GM18499 (cell line): ENCODE results near the gene SORCS2.

Experiments used
- ATAC-seq: cut with Tn5 transposase; IDR thresholded peaks from one replicate; pipeline ENCODE4 v1.9.1; 2021; ENCODE audit warnings: moderate number of reproducible peaks; ENCODE audit not compliant: insufficient read depth, unreplicated experiment

Gene SORCS2

DNA sequence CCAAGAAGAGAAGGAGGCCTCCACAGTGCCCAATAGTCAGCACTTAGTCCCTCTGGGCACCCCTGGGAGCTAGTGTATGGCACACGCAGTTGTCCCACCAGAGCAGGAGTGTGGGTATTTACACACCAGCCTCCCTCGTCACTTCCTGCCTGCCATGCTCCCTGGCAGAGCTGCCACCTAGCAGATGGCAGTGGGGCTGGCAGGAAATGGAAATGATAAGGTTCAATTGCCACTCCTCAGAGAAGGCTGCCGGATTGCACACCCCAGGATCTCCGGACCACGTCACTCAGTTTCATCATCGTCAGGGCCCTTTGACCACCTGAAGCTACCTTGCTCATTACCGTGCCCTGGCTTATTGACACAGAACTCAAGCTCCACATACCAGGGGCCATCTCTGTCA lies 415.7 kb downstream of the SORCS2 start:
- no peak for ATAC-seq

DNA sequence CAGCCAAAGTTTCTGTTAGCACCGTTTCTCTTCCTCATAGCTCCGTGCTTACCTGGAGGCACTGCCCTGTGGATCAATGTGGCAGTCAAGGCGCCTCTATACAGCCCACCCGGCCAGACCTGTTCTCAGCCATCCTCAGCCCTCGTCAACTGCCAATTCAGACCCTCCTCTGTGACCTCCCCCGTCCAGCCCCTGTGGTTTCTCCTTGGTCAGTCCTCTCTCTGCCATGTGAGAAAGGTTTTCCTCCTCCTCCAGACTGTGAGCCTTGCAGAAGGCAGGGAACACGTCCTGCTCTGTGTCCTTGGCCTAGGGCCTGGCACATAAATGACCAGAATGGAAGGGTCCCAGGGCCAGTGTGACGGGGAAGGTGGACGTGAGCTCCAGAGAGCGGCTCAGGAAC lies 417.0 kb downstream of the SORCS2 start:
- no peak for ATAC-seq

DNA sequence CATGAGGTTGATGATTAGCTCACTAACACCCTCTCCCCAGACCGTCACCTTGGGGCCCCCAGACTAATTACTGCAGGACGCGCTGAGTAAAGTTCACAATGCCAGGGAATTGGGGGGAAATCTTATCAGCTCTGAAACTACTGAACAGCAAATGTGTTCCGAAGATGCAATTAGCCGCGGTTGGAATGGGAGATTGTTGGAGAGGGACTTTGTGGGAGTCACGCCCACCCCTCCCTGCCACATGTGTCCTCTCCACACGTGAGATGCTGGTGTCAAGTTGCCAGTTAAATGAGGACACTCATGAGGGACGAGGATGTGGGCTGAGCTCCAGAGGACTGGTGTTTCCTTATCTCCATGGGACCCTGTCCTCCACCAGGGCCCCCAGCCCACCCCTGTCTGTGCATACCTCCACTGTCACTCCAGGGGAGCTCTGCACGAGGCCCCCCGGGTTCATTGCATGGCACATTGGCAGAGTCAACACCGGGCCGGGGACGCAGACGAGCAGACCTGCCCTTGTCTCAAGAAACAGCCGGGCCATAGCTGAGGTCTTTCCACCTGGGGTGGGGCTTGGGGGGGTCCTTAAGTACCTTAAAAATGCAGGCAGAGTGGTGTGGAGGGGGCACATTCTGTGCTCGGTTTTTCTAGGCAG lies 417.8 kb downstream of the SORCS2 start:
- no peak for ATAC-seq

DNA sequence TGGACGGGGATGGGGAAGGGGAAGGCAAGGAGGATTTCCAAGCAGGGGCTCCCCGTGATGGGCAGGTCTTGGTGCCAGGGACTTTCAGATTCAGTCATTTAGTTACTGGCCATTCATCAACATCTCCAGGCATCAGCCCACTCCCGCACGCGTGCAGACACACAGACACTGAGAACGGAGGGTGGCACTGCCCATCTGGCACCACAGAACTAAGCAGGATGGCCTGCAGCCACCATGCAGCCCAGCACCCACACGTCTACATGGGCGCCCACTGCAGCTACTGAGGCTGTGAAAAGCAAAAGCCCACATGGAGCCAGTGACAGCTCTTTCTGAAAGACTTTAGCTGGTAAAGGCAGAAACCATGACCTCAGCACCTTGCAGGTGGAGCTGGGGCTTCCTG lies 418.5 kb downstream of the SORCS2 start:
- ATAC-seq: no peak

DNA sequence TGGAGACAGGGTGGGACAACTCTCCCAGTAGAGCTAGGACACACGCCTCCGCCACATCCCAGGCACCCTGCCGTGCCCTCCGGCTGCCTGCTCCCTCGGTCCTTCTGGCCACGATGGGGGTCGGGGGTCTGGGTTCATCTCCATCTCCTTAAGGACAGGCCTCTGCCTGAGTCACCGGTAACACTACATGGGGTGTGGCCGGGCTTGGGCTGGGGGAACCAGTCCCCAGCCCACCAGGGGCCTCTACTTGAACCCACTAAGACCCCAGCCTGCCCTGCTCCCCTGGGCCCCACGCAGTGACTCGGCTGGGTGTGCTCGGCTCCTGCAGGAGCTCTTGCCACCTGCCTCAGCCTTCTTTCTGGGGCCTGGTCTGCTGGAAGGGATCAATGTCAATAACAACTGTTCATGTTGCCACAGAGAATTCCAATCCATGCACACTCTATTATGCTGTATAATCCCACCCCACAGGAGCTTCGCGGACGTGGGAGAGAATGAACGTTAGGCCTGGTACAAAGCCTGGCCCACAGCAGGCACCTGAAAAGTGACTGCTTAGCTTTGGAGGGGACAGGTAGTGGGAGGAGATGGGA lies 420.1 kb downstream of the SORCS2 start:
- no peak for ATAC-seq

DNA sequence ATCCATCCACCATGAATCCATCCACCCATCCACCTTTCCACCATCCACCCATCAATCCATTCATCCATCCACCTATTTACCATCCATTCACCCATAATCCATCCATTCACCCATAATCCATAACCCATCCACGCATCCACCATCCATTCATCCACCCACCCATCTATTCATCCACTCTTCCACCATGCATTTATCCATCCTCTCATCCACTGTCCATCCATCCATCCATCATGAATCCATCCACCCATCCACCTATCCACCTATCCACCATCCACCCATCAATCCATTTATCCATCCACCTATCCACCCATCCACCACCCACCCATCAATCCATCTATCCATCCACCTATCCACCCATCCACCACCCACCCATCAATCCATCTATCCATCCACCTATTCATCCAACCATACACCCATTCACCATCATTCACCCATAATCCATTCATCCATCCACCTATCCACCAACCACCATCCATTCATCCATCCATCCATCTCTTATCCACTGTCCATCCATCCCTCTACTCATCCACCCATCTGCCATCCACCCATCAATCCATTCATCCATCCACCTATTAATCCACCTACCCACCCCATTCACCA lies 422.1 kb downstream of the SORCS2 start:
- no peak for ATAC-seq

DNA sequence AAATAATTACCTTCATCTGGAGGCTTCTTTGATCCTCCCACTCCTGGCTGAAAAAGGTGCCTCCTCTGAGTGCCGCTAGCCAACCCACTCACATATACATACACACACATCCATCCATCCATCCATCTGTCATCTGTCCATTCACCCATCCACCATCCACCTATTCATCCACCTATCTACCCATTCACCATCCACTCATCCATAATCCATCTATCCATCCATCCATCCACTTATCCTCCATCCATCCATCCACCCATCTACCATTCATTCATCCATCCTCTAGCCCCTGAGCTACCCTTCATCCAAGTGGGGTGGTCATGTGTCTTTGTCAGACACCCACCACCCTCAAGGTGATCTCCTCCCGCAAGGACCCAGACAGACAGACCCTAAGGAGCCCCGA lies 423.9 kb downstream of the SORCS2 start:
- ATAC-seq: no peak

DNA sequence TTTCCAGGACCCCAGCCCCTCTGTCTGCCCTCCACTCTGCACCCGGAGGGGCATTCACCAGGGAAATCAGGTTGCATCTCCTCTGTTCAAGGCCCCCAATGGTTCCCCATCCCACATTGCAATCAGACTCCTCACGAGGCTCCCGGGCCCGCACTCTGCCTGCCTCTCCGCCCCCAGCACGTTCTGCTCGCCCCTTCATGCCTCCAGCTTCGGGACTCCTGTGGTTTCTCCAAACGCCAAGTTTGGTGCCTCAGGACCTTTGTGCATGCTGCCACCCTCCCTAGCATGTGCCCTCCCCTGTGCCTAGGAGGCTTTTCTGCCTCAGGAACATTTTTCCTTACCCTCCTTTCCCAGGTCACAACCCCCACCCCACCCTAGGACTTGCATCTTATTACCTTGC lies 426.0 kb downstream of the SORCS2 start:
- ATAC-seq: no peak

DNA sequence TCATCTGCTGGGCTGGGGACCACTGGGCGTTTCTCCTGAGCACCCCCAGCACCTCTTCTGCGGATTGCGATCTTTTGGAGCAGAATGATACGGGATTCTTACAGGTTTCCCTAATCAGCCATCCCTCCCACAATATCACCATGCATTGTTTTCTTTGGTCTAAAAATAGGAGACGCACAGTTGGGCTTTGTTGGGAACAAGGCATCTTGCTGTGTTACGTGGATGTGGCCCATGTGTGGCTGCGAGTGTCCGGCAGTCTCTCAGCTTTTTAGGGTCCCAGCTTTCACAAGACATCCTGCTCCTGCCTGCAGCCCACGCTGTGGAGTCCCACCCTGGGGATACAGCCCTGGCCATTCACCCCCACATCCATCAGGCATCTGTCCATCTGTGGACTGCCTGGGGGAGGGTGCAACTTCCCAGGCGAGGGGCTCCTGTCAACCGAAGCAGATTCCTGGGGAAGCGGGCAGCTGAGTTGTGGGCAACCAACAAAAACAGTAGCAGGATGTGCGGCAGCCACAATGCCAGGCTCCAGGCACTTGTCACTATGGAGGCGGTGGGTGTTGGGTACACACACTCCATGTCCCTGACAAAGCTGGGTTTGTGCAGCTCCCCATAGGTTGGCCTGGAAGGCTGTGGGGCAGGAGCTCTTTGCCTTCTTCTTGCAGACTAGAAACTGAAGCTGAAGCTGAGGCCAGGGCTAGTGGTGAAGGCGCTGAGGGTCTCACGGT lies 427.9 kb downstream of the SORCS2 start:
- ATAC-seq: no peak

DNA sequence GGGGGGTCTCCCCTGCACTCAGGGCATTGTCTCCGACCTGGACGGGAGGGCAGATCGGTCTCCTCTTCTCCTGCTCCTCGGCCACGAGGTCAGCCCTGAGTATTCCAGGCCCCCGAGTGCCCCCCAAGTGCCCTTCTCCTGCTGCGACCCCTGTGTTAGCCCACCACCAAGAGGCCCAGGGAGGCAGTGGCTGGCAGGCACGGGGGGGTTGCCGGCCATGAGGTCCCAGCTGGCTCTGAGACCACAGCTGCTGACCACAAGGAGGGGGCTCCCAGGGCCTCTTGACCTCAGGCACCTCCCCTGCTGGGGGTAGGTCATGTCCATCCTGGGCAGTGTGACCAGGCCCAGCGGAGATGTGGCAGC lies 428.5 kb downstream of the SORCS2 start:
- ATAC-seq: no peak

DNA sequence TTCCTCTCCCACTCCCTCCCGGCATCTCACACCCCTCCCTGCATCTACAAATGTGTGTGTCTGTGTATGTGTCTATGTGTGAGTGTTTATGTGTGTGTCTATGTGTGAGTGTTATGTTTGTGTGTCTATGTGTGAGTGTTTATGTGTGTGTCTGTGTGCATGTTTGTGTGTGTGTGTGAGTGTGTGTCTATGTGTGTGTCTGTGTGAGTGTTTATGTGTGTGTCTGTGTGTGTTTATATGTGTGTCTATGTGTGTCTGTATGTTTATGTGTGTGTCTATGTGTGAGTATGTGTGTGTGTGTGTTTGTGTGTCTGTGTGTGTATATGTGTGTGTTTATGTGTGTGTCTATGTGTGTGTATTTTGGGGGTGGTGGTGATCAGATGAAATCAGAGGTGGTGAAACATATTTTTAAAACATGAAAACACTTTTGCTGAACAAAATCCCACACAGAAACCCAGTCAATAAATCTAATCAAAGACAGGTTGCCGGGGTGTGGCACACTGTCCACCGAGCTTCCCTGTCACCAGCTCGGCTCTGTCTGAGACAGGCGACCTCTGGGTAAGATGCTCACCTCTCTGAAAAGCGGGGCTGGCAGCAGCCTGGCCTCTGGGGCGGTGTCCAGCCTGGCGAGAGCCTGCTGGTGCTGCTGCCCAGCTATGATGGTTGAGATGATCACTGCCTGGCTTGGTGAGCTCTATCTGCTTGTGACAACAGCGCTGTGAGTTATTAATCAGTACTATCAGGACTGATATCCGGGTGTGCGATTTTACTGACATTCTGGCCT lies 429.1 kb downstream of the SORCS2 start:
- ATAC-seq: no peak

DNA sequence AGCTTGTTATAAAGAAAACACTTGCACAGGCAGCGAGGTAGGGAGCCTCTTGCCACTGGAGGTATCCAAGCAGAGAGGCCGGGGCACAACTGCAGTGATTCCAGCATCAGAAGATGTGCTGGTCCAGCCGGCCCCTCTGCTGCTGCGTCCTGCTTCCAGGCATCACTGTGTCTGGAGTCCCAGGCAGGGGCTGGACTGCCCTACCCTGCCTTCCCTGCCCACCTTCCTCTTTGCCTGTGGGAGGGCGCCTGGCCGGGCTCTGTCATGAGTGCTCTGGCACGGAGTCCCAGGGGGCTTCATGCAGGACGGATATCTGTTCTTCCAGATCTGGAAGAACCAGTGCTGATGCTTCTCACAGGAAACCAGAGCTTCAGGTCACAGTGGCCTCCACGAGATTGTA lies 430.0 kb downstream of the SORCS2 start:
- ATAC-seq: no peak

DNA sequence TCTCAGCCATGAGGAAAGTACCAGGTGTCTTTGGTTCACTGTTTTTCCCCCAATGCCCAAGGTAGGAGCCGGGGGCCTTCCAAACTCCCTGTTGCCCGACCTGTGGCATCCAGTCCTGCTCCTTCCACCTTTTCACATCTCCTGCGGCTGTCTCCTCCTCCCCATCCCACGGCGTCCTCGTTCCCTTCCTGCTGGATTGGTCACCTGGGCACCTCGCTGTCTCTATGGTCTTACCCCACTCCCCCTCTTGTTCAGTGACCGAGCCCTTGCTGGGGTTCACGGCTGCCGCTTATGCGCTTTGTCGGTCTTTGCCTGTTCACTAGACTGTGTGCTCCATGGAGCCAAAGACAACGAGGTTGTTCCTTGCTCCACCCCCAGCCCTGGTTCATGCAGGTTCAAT lies 431.1 kb downstream of the SORCS2 start:
- ATAC-seq: no peak

DNA sequence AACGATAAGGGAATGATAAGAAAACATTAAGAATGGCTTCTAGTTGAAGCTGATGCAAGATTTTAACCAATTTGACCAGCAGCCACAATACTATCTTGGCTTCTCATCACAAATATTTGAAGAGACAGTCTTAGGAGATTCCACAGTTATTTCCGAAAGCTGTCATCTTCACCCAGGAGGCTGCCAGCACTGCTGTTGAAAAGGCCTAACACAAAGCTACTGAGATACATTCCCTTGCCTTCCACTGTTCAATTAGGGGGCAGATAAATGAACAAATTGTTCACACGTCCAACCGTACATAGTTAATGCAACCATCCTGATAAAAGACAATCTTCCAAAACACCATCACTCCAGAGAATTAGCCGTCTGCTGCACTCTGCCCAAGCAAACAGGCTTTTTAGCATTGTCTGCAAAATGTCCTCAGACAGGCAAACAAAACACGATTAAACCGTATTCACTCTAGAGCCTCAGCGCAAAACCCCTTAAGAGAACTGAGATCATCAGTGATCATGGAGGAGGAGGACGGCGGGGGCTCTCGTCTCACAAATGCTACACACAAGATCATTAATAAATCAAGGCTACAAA lies 432.1 kb downstream of the SORCS2 start:
- no peak for ATAC-seq

DNA sequence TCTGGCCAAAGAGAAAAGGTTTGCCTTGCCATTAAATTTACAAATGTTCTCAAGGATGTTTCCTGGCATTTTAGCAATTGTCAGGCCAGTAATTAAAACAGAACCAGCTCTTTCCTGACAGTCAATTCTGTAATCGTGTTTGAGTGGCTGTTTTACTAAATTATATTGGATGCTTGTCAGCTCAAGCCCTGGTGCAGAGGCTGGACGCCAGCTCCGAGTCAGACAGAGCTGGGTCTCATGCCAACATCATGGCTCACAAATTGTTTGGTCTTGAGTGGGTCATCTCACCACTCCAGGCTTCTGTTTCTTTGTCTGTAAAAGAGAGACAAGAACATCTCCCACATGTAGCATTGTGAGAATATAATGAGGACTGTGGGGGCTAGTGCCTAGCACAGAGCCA lies 432.7 kb downstream of the SORCS2 start:
- no peak for ATAC-seq

DNA sequence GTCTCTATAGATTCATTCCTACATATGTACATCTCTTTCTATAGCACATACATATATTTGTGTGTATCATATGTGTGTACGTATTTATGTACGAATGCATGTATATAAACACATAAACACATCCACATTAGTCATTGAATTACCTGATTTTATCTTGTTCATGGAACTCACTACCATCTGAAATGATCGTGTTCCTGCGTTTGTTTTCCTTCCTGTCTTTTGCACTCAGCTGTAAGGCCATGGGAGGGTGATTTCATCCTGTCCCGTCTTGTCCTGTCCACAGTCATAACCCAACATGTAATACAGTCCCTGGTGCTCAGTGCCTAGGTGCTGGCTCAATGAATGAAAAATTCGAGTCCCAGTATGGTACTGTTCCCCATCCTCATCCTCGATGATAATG lies 434.2 kb downstream of the SORCS2 start:
- ATAC-seq: no peak

DNA sequence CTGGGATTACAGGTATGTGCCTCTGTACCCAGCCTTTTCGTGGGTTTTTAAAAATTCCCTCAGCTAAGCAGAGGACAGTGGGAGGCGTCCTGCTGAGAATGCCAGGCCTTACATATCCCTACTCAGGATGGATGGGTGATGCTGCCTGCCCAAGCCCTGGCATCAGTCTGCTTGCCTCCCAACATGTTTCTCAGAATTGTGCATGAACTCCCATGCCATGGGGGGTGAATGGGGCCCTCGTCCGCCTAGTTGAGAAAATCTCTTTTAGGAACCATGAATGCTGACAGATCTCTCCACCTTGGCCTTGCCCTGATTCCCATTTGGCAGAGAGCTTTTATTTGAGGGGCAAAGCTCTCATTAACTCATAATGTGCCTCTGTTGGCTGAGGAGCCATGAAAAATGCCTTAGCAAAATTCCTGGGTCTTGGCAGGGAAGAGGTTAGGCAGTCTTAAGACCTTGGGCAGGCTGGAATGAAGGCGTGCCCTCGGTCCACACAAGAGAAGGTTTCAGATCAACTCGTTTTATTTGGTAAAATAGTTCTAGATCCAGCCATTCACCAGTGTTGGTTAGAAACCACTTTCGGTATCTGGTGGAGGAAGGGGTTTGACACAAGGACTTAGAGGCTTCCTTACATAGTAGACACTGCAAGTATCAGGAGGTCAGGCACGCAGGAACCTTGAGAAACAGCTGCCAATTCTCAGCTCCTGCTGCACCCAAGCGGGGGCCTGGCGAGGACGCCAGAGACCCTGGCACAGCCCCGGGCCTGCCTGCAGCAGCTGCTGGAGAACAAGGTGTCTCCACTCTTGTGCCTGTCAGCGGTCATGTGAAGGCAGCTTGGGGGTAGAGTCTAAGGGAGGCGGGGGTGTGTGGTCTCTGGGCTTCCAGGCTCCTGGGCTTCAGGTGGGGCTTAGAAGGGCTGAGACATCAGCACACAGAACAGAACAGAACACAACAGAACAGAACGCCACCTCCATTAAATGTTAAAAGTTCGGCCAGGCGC lies 435.2 kb downstream of the SORCS2 start:
- ATAC-seq: no peak

DNA sequence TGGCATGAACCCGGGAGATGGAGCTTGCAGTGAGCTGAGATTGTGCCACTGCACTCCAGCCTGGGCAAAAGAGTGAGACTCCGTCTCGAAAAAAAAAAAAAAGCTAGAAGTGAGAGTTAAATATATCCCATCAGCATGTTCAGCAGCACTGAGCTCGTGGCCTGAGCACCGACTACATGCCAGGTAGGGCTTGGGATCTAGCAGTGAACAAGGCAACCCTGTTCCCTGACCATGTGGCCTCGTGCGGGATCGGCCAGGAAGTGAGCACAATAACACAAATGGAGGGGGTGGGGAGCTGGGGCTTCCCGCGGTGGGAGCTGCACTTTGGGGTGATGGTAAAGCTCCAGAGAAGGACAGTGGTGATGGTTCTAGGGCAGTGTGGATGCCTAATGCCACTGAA lies 436.1 kb downstream of the SORCS2 start:
- no peak for ATAC-seq

DNA sequence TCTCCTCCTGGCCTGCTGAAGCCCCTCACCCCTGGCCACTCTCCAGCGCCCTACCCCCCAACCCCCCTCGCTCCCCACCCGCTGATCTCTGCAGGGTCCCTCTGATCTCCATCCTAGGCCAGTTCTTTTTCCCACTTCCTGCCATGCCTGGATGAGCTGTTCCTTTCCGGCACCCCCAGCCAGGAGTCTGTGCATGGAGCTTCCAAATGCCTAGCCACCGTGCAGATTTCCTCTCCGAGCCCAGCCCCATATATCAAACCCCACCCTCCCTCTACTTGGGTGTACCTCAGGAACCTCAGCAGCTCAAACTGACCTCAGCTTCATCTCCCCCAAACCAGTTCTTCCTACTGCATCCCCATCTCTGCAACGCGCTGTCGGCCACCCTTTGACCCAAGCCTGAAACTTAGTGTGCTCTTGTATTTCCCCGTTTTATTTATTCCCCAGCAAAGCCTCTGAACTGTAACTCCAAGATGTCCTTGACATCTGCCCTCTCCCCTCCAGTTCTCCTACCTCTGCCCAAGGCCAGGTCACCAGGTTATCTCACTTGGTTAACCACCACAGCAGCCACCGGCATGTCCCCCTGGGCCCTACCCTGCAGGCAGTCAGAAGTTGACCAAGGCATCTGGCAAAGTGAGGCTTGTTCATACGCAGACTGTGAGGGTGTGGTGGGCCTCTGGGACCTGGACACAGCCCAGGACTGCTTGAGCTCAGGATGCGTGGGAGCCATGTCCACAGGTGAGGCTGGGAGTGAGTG lies 437.3 kb downstream of the SORCS2 start:
- no peak for ATAC-seq
